ENCODE data around the gene NECAB2. TPM values are rescaled to one million over a fixed set of nuclear protein-coding genes. Genes with fewer than 3 reads are reported as not detected.
"Not testable (repeated sequence)": the region's sequence is repeated elsewhere in the genome, so short reads cannot be mapped to it uniquely, and the experiment has no call there.

The NECAB2 gene
- total RNA-seq, 1 donor from 2014 or later, result not detected

DNA sequence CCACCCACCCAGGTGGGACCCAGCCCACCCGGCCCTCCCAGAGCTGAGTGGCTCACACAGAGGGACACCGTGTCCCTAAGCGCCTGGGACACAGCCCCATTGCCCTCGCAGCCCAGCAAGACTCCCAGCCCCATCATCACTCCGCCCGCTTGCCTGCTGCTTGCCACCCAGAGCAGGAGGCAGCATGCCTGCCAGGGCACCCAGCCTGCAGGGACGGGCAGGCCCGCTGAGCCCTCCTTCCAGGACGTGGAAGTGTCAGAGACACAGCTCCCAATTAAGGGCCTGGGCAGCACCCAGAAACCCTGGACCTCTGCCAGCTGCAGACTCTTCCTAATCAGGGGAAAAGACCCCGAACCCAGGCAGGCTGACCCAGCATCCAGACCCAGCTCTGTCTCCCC, 32.2 kb upstream of the NECAB2 start:
- no peak for DNase-seq (ENCODE audit: low read depth in 2 of 2)

DNA sequence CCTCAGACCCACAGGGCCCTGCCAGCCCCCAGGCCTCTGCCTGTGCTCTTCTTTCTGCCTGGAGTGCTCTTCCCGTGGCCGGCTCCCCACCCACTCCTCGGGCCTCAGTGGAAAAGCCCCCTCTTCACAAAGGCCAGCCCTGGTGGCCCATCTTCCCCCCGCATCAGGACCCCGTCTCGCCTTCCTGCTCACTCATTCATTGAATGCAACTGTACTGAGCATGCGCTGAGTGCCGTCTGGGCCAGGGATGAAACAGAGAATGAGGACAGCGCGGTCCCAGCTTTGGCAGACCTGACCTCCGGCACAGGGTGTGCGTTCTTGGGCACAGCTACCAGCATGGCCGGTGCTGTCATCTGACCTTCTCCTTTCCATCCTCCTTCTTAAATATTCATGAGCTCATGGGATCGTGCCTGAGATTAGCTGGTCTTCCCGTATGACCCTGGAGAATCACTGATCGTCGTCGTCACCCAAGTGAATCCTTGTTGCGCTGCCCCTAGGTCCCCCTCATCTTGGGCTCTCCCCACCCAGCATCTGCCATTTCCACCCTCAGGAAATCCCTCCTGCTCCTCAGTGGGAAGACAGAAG, 31.4 kb upstream of the NECAB2 start:
- DNase-seq (ENCODE audit: low read depth in 2 of 2), result no peak

DNA sequence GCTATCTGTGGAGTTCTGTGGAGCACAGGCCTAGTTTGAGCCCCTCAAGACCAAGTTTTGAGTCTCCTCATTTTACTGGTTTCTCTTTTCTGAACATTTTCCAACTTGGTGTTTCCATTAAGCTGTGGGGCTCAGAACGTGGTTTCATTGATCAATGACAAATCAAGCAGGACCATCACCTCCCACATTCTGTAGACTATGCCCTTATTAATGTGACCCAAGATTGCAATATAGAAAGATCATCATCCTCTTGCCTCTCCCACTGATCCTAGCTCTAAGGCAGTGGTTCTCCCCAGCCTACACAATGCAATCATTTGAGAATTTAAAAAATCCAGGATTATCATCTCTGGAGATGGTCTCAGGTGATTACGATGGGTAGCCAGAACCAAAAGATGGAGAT, 30.8 kb upstream of the NECAB2 start:
- no peak for DNase-seq (ENCODE audit: low read depth in 2 of 2)

DNA sequence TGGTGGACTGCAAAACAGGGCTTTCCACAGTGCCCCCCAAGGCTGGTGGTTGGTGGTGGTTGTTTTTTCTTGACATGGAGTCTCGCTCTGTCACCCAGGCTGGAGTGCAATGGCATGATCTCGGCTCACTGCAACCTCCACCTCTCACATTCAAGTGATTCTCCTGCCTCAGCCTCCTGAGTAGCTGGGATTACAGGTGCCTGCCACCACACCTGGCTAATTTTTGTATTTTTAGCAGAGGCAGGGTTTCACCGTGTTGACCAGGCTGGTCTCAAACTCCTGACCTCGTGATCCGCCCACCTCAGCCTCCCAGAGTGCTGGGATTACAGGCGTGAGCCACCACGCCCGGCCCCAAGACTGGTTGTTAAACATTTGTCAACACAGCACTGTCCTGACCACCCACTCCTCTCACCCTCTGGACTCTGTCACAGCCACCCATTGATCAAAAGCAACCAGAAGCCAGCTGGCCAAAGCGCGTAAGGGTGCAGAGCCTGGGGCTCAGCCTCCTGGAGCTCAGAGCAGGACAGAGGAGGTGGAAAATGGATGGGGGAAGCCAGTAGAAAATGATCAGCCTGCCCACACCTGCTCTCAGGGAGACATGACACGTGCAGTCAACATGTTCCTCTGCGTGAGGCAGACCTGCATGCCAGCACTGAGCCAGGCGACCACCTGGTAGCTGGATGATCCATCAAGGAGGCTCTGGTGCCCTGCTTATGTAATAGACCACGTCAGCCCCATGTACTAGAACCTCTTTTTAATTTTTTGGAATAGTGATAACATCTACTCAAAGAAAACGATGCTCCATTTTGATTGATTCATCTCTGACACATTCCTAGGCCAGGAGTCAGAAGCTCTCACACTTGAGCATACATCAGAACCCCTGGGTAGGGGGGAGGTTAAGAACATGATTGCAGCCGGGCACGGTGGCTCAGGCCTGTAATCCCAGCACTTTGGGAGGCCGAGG, 29.8 kb upstream of the NECAB2 start:
- no peak for DNase-seq (ENCODE audit: low read depth in 2 of 2)

DNA sequence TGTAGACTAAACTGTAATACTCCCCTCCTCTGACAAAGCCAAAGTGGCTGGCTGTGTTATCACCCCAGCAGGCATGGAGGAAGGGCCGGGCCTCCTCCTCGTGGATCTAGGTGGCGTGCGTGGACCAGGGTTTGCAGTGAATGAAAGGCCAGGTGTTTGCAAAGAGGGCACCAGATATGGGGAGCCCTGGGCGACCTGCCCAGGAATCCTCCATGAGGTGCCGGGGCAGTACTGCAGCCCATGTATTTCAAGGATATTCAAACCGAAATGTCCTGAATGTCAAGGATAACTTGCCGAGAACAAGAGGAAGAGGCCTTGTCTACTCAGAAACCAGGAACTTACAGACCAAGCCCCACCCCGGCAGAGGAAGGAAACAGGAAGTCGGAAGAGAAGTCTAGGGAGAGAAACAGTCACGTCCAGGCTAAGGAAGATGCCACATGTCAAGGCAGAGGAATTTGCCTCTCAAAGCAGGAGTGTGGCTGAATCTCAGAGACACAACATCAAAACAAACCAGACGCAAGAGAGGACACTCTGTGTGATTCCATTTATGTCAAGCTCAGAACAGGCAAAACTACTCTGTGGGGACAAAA, 28.7 kb upstream of the NECAB2 start:
- DNase-seq (ENCODE audit: low read depth in 2 of 2), result no peak

DNA sequence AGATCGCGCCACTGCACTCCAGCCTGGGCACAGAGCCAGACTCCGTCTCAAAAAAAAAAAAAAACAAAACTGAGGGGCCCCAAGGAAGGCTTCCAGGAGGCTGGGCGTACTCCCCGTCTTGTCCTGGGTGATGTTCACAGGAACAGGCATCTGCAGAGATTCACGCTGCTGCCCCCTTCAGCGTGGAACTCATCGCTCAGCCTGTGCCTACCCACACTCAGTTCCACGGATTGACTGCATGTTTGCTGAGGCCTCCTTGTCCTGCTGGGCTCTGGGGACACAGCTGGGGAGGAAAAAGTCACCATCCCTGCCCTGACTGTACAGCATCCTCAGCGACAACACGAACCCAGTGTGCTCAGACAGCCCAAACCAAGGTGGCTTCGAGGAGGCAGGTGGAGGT, 27.9 kb upstream of the NECAB2 start:
- no peak for DNase-seq (ENCODE audit: low read depth in 2 of 2)

DNA sequence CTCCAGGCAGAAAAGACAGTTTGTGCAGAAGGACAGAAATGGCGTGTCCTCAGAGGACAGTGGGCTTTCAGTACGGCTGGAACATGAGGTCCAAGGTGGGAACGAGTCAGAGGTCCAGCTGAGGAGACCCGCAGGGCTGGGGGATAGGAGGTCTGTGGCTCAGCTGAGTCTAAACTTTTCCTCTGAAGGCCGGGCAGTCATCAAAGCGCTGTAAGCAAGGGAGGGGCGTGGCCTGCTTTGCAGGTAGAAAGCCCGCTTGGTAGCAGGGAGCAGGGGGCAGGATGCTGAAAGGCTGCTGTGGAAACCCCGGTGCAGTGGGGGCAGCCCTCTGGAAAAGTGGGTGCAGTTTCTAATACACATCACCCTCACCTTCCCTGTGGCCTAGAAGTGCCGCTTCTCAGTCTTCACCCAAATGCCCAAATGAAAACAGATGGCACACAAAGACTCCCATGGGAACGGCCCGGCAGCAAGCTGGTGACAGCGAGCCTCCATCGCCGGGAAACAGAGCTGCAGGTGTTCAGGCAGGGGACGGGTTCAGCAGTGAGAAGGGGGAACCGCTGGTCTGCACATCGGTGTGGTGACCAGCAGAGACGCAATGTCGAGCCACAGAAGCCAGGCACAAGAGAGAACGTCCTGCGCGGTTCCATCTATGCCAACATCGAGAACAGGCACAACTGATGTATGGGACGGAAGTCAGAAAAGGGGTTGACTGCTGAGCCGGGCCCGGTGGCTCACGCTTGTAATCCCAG, 27.2 kb upstream of the NECAB2 start:
- DNase-seq (ENCODE audit: low read depth in 2 of 2), result no peak

DNA sequence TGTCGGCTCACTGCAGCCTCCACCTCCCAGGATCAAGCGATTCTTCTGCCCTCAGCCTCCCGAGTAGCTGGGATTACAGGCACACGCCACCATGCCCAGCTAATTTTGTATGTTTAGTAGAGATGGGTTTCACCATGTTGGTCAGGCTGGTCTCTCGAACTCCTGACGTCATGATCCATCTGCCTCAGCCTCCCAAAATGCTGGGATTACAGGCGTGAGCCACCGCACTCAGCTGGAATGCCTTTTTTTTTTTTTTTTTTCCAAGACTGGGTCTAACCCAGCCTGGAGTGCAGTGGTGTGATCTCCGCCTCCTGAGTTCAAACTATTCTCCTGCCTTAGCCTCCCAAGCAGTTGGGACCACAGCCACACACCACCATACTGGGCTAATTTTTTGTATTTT, 26.5 kb upstream of the NECAB2 start:
- DNase-seq (ENCODE audit: low read depth in 2 of 2), result not testable (repeated sequence)

DNA sequence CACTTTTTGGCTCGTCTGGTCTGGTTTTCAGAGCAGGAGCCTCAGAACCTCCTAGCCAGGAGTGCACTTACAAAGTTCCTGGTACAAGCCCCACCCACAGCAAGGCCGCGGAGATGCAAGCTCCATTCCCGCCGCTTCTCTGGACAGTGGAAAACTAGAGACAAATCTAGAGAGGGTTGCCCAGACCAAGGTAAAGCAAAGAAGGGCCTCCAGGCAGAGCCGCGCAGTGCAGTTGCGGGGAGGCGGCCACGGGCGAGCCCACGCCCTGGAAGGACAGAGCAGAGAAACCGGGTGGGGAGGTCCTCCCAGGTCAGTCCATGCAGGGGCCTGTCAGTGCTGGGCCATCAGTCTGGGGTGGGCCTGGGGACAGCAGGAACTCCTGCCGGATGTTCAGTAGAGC, 26.0 kb upstream of the NECAB2 start:
- no peak for DNase-seq (ENCODE audit: low read depth in 2 of 2)

DNA sequence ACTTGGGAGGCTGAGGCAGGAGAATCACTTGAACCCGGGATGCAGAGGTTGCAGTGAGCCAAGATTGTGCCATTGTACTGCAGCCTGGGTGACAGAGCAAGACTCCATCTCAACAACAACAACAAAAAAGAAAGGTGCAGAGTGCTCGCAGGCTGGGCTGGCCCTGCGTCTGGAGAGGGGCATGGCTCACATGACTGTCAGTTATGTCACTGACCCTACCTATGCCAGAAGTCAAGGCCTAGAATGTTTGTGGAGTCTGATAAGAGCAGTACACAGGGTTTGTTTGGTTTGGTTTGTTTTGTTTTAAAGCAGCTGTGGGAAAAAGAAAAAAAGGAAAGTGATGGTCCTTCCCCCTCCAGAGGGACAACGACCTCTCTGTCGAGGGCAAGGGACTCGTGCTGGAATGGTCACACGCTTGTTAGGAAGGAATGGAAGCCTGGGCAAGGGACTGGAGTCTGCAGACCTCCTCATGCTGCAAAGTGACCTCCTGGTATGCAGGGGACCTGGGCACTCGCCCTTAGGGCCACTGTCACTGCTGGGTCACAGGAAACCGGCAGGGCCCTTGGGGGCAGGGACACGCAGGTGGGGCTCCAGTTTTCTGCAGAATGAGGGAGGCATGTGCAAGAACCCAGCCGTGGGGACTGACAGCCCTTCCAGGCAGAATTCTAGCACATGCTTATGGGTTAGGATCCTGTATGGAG, 25.1 kb upstream of the NECAB2 start:
- DNase-seq (ENCODE audit: low read depth in 2 of 2), result no peak

DNA sequence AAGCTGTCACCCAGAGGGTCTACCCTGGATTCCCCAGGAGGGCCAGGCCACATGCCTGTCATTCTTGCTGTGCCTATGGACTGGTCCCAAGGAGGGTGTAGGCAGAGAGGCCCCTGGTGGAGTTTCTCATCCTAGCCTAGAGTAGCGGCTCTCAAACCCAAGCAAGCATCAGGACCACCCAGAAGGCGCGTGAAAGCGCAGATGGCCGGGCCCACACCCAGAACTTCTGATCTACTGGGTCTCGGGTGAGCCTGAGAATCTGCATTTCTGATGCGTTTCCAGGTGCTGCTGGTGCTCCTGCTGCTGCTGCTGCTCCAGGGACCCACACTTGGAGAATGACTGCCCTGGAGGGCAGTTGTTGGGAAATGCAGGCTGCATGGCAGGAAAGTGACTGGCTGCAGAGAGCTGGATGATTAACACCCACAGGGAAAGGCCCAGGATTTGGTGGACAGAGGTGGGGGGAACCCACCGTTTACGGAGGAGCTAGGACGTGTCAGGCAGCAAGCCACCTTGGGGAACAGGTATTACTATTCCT, 24.5 kb upstream of the NECAB2 start:
- no peak for DNase-seq (ENCODE audit: low read depth in 2 of 2)

DNA sequence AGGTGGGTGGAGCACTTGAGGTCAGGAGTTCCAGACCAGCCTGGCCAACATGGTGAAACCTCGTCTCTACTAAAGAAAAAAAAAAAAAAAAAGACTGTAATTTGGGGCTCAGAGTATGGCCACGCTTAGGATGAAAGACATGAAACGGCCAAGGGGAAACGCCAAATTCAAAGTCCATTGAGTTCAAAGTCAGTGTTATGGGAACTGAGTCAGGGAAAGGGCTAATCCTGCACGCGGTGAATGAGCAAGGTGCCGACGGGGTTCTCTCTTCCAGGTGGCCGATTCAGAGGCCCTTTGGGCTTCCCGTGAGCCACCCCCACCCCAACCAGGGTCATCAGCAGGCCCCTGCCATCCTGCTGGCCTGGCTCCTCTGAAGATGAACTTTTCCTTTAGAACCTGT, 22.5 kb upstream of the NECAB2 start:
- no peak for DNase-seq (ENCODE audit: low read depth in 2 of 2)

DNA sequence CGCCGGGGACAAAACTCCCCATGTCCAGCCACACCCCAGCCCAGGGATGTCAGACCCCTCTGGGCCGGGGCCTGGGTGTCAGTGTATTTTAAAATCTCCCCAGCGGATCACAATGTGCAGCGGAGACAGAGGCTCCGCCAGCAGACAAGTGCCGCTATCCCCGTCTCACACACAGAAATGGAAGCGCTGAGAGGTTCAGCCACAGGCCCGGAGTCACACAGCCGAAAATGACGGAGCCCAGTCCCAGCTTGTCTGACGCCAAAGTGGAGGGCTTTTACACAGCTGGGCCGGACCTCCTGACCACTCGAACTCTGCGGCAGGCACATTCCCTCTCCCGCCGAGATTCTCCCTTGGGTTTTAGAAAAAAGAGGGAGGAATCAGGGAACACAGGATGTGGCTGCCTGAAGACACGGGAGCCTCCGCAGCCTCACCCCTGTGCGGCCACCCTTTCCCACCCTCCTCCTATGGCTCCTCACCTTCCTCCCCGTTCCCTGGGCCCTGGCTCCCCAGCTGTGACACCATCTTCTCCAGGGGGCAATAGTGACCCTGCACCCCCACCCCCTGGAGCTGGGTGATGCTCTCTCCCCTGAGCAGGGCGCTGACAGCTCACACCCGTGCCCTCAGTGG, 21.8 kb upstream of the NECAB2 start:
- DNase-seq (ENCODE audit: low read depth in 2 of 2), result no peak

DNA sequence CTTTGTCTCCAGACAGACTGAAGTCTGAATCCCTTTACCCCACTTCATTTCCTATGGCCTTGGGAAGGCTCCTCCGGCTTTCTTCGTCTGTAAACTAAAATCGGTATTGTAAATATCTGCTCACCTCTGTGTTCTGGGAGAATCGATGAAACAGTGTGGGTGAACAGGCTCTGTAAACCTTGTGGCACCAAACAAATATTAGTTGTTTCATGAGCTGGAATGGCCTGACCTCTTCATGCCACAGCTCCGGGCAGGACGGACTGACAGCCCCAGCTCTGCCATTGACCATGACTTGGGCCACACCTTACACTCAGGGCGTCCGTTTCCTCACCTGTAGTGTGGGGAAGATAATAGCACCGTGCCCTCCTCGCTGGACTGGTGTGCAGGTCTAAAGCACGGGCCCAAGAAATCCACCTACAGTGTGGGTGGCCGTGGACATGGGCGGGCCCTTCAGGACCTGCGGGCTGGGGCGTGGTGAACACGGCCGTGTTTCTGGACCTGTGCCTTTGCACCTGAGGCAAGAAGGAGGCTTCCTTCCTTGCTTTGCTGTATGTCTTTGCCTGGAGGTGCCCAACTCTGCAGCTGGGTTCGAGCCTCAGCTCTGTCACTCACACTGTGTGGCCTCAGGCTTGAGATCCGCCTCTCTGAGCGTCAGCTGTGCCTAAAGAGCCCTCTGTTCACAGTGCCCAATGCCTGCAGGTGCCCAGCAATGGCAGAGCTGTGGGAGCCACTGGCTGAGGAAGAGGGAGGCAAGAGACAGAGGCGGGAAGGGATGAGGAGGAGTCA, 21.1 kb upstream of the NECAB2 start:
- DNase-seq (ENCODE audit: low read depth in 2 of 2), result no peak

DNA sequence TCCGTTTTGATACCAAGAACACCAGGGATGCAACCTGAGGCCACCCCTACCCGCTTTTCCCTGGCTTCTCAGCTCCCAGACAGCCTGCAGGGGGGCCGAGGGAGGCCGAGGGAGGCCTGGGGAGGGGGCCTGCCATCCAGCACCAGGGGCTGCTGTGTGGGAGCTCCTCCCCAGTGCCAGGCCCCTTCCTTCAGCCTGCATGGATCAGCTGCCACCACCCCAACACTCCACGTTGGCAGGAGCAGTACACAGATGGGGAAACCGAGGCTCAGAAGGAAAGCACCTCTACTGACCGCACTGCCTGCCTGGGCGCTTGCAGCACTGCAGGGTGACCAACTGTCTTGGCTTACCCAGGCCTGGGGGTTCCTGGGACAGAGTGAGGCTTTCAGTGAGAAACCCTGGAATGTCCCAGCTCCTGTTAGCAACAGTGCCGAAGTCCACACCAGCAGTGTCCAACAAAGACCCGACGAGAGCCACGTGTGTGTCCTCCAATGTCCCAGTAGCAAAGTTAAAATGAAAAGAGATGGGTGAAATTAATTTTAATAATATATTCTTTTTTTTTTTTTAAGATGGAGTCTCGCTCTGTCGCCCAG, 20.3 kb upstream of the NECAB2 start:
- no peak for DNase-seq (ENCODE audit: low read depth in 2 of 2)

DNA sequence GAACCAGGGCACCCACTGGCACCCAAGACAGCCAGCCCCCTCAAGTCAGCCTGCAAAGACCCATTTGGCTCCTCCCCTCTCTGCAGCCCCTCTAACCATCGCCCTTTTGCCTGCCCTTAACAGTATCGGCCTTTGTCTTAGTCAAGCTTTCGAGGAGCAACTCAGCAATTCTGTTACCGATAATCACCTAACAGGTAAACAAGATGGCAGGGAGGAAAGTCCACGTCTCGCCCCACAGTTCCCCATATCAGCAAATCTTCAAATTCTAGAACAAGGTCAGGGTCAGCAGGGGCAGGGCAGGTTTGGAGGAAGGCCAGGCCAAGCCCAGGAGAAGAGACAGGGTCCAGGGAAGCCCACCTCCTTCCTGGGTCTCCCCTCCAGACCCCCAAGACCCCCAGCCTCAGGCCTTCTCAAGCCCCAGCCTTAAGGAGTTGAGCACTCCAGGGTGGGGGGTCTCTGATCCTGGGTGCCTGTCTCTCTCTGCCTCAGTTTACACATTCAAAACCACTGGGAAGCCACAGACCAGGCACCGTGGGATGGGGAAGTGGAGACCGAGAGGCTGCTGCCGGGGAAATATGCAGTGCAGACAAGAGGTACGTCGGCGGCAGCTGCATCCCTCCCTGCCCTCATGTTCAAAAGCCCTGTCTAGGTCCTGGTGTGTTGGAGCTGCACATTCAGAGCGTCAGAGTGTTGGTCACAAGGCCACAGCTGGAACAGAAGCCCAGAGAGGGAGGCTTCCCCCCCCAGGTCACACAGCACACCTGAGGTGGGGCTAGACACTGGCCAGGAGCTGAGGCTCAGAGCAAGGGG, 18.9 kb upstream of the NECAB2 start:
- DNase-seq (ENCODE audit: low read depth in 2 of 2), result no peak

DNA sequence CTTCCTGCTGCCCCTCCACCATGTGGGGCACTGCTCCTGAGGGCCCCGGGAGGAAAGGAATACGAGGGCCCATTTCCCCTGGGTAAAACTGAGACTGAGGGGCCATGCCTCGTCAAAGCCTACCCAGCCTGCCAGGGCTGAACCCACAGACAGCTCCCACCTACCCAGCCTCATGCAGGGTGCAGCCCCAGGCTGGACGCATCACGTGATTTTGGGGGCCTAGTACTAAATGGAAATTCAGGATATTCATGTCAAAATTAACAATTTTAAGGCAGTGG, 18.4 kb upstream of the NECAB2 start:
- no peak for DNase-seq (ENCODE audit: low read depth in 2 of 2)

DNA sequence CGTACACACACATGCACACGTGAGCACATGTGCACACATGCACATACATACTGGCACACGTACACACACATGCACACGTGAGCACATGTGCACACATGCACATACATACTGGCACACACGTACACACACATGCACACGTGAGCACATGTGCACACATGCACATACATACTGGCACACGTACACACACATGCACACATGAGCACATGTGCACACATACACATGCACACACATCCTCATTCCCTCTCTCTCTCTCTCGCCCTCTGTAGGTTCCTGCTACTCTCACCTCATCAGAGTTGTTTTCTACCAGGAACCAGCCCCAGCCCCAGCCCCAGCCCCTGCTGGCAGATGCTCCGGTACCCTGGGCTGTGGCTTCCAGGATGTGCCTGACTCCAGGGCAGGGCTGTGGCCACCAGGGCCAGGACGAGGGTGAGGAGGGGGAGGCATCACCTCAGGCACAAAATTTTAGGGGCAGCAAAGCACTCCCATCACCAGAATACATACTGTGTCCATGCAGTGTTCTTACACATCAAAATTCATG, 17.1 kb upstream of the NECAB2 start:
- DNase-seq (ENCODE audit: low read depth in 2 of 2), result not testable (repeated sequence)

DNA sequence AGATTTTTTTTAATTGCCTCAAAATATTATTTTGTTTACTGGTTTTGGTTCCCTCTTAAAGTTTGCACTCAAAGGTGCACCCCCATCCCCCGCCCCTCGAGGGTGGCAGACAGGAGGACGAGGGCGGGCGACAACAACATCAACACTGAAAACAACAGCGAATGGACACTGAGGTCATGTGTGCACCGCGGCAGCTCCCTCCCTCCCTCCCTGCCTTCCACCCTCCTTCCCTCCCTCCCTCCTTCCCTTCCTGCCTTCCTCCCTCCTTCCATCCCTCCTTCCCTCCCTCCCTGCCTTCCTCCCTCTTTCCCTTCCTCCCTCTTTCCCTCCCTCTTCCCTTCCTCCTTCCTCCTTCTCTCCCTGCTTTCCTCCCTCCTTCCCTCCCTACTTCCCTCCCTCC, 16.5 kb upstream of the NECAB2 start:
- no peak for DNase-seq (ENCODE audit: low read depth in 2 of 2)

Data from dermis microvascular lymphatic vessel endothelial cell (primary cell).